Measurements from ENCODE around the gene WFDC2. TPM values are rescaled to one million over a fixed set of nuclear protein-coding genes. Genes with fewer than 3 reads are reported as not detected.

The WFDC2 gene
- total and polyA plus RNA-seq, 2 of the 8 experiments (the other 6 are each of a cell fraction or from before 2014, with no cell fraction given): 77.9 to 137 TPM

DNA sequence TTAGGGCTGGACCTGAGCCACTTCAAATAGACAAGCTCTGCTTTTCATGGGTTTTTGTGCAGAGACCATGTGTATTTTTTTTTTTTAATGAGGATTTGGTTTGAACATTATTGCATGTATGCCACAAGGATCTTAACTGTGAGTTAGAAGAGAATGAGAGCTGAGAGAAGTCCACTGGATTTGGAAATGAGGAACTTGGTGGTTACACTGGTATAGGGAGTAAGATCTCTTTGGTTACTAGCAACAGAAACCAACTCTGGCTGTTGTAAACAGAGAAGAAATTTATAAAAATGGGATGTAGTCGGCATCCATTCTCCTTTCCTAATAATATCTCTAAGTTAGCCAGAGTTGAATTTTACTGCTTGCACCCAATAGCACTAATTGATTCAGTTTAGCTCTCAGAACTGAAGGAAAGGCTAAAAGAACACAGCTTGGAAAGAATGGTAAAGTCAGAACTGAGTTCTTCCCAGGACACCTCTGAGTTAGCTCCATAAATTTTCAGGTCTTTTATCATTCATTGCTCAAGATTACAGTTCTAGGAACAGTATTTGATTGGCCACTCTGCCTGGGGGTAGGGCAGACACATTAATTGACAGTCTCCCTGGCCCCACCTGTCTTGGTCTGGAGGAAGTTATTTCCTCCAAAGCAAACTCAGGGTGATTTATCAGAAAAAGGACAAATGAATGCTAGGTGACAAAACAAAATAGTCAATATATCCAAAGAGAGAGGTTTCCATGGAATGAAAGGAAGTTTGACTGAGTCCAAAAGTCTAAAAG lies 3.9 kb upstream of the WFDC2 start:
- Histone ChIP-seq H4K5ac (ENCODE audit: insufficient read length, low read depth, low read length) (no peak overlapping the region), H3K4ac (replicated peaks; ENCODE audit: insufficient read length, low read depth, low read length) (no peak overlapping the region), H3K23me2 (ENCODE audit: low read depth, low read length) (peaks cover 9% of the 10 kb centered on the region; the same call in 1 of the 2 replicates), H3K4me2 (ENCODE audit: insufficient read depth in 1 of 2, low read depth in 2 of 2, low read length in 2 of 2) (no peak overlapping the region), H2BK120ac (replicated peaks; ENCODE audit: low read depth, low read length) (no peak overlapping the region), H3K9ac (replicated peaks in 1 of 4; ENCODE audit: extremely low read depth in 1 of 4, low read depth in 3 of 4, low read length in 3 of 4) (no peak overlapping the region), H3K79me2 (ENCODE audit: control insufficient read depth in 1 of 2, insufficient read depth in 2 of 2, low read length in 2 of 2) (no peaks in the 10 kb centered on the region), H2BK5ac (ENCODE audit: low read depth, low read length) (no peak overlapping the region), H3K4me3 (ENCODE audit: extremely low read depth in 1 of 4, insufficient read depth in 2 of 4, low read depth in 3 of 4, low read length in 4 of 4) (no peak overlapping the region), H2AFZ (ENCODE audit: low read length) (peak overlapping the region; percentile 44; the same call in 1 of the 2 replicates), H3K23ac (ENCODE audit: insufficient read length) (no peak overlapping the region), H3K14ac (ENCODE audit: insufficient read length) (no peak overlapping the region), H3K56ac (replicated peaks; ENCODE audit: insufficient read length, low read depth, low read length) (no peak overlapping the region), H3K27ac (ENCODE audit: low read depth, low read length) (no peak overlapping the region), H3K18ac (ENCODE audit: extremely low read depth, low read length) (no peak overlapping the region), H2BK15ac (ENCODE audit: low read length) (no peak overlapping the region), H3K79me1 (ENCODE audit: low read depth, low read length) (no peaks in the 10 kb centered on the region), H2AK5ac (ENCODE audit: low read depth, low read length) (no peak overlapping the region), H3K4me1 (replicated peaks in 1 of 4; ENCODE audit: control insufficient read depth in 3 of 4, insufficient read depth in 4 of 4, low read length in 3 of 4) (peaks cover 0 to 10% (median 2%) of the 10 kb centered on the region in 4 experiments; a peak in 5 of 7 replicates), H3K27me3 (replicated peaks in 1 of 4; ENCODE audit: control insufficient read depth in 3 of 4, extremely low read depth in 1 of 4, insufficient read depth in 3 of 4, low read length in 3 of 4) (no peaks in the 10 kb centered on the region; a peak in 2 of 7 replicates), H3K9me3 (ENCODE audit: insufficient read depth in 2 of 2, low read depth in 1 of 2, low read length in 1 of 2) (no peaks in the 10 kb centered on the region), H4K8ac (ENCODE audit: extremely low read depth, insufficient read depth, low read length) (no peak overlapping the region), H2BK12ac (ENCODE audit: low read depth, low read length) (no peak overlapping the region), H4K20me1 (replicated peaks in 1 of 2; ENCODE audit: control insufficient read depth in 1 of 2, insufficient read depth in 2 of 2, low read length in 2 of 2) (no peaks in the 10 kb centered on the region), H2BK20ac (ENCODE audit: low read length) (no peak overlapping the region), H4K91ac (replicated peaks; ENCODE audit: insufficient read length, low read length) (no peak overlapping the region), H3K36me3 (ENCODE audit: control insufficient read depth in 2 of 4, insufficient read depth in 4 of 4, low read length in 3 of 4) (no peaks in the 10 kb centered on the region)
- TF ChIP-seq CHD2 (IDR thresholded peaks at IDR 0.05; ENCODE audit: low read length) (no peak), JUND (IDR thresholded peaks at IDR 0.05; ENCODE audit: low read length) (no peak), CBX5 (IDR thresholded peaks at IDR 0.05; ENCODE audit: low read depth, low read length) (no peak), CBX8 (IDR thresholded peaks at IDR 0.05; ENCODE audit: borderline replicate concordance, low read depth, low read length) (no peak), KDM1A (IDR thresholded peaks at IDR 0.05; ENCODE audit: borderline replicate concordance, low read length) (no peak), TBP (IDR thresholded peaks at IDR 0.05; ENCODE audit: low read depth, low read length) (no peak), RFX5 (IDR thresholded peaks at IDR 0.05; ENCODE audit: borderline replicate concordance, low read depth, low read length) (no peak), KDM4A (IDR thresholded peaks at IDR 0.05; ENCODE audit: low read depth, low read length, severe bottlenecking) (no peak), MAFK (IDR thresholded peaks at IDR 0.05; ENCODE audit: low read depth, low read length) (no peak)
- no peak for FAIRE-seq
- POLR2A ChIA-PET (ENCODE audit: partially characterized antibody): interaction anchor here (0.6 to 0.8 kb wide), 2 partner anchors 12 to 13 kb away, joined by 3 to 4 read pairs; no protein-coding TSS in a partner anchor
- CTCF ChIA-PET (ENCODE audit: partially characterized antibody): interaction anchor here (0.7 to 18.5 kb wide), 14 partner anchors 8 to 305 kb away, joined by 3 to 317 read pairs (median 4); partner anchors contain the start of genes SYS1 and WFDC6
- WGBS, 2 experiments (ENCODE audit: extremely low coverage in 1 of 2, insufficient coverage in 1 of 2, insufficient read length in 1 of 2, insufficient replicate concordance in 2 of 2, low coverage in 1 of 2, low lambda C conversion rate in 2 of 2, missing lambda C conversion rate in 1 of 2): 64% methylated on average over 1 of the region's 1 CpG; no CpG with 5 or more reads in 1 of the 2 experiments
- DNase-seq (ENCODE audit: low read depth in 1 of 2, low spot score in 2 of 2): no peak

Data from H1 (cell line).